Astrocyte (in vitro differentiated cells and primary cell): ENCODE measurements around the gene GFRA1. TPM values are rescaled to one million over a fixed set of nuclear protein-coding genes. Genes with fewer than 3 reads are reported as not detected.

Source experiments
- DNase-seq: peaks from one replicate; pipeline ENCODE4 v3.0.0-alpha.2; 2010; ENCODE audit warnings: low read depth
- FAIRE-seq: peaks from 2 replicates; lab custom pipeline; 2011; peaks lifted over from hg19 to GRCh38; lab: Jason Lieb, UNC
- H2AFZ ChIP-seq: 2 replicates; pipeline ENCODE4 v1.6.0; 2012; ENCODE audit warnings: low read depth, low read length, inconsistent platforms
- H3K27ac ChIP-seq: 2 replicates; pipeline ENCODE4 v1.5.1; 2011; ENCODE audit warnings: low read depth, low read length, inconsistent platforms
- H3K27me3 ChIP-seq: 2 replicates; pipeline ENCODE4 v1.6.0; 2011; ENCODE audit warnings: low read length, inconsistent platforms; ENCODE audit not compliant: insufficient read depth
- H3K36me3 ChIP-seq: 2 replicates; pipeline ENCODE4 v1.5.1; 2011; ENCODE audit warnings: low read length, inconsistent platforms; ENCODE audit not compliant: insufficient read depth
- H3K4me1 ChIP-seq: 2 replicates; pipeline ENCODE4 v1.5.1; 2011; ENCODE audit warnings: low read length, inconsistent platforms; ENCODE audit not compliant: insufficient read depth
- H3K4me2 ChIP-seq: 2 replicates; pipeline ENCODE4 v1.6.0; 2012; ENCODE audit warnings: low read length, inconsistent platforms
- H3K4me3 ChIP-seq: 2 replicates; pipeline ENCODE4 v1.5.1; 2011; ENCODE audit warnings: low read depth, mild to moderate bottlenecking, low read length, inconsistent platforms; ENCODE audit not compliant: insufficient read depth
- H3K79me2 ChIP-seq: 2 replicates; pipeline ENCODE4 v1.6.0; 2012; ENCODE audit warnings: mild to moderate bottlenecking, low read length, inconsistent platforms; ENCODE audit not compliant: insufficient read depth
- H3K9ac ChIP-seq: 2 replicates; pipeline ENCODE4 v1.6.0; 2012; ENCODE audit warnings: mild to moderate bottlenecking, low read length, inconsistent platforms
- H3K9me3 ChIP-seq: 2 replicates; pipeline ENCODE4 v1.5.1; 2012; ENCODE audit warnings: low read depth, mild to moderate bottlenecking, low read length, inconsistent platforms; ENCODE audit not compliant: insufficient read depth
- H4K20me1 ChIP-seq: 2 replicates; pipeline ENCODE4 v1.6.0; 2012; ENCODE audit warnings: low read length, inconsistent platforms; ENCODE audit not compliant: insufficient read depth
- H3K27ac Mint-ChIP-seq: one replicate; pipeline ENCODE4 v1.8.0; 2021; ENCODE audit warnings: mild to moderate bottlenecking, mixed read lengths; ENCODE audit not compliant: unreplicated experiment
- H3K27me3 Mint-ChIP-seq: one replicate; pipeline ENCODE4 v1.8.0; 2021; ENCODE audit warnings: low read depth, mixed read lengths; ENCODE audit not compliant: unreplicated experiment
- H3K36me3 Mint-ChIP-seq: one replicate; pipeline ENCODE4 v1.8.0; 2021; ENCODE audit warnings: low read depth, mixed read lengths; ENCODE audit not compliant: unreplicated experiment
- H3K4me1 Mint-ChIP-seq: one replicate; pipeline ENCODE4 v1.8.0; 2021; ENCODE audit warnings: low read depth, mixed read lengths; ENCODE audit not compliant: unreplicated experiment
- H3K4me3 Mint-ChIP-seq: one replicate; pipeline ENCODE4 v1.8.0; 2021; ENCODE audit warnings: mild to moderate bottlenecking, moderate library complexity, mixed read lengths; ENCODE audit not compliant: unreplicated experiment
- H3K9me3 Mint-ChIP-seq: one replicate; pipeline ENCODE4 v1.8.0; 2021; ENCODE audit warnings: mild to moderate bottlenecking, mixed read lengths; ENCODE audit not compliant: unreplicated experiment
- EZH2 ChIP-seq: IDR thresholded peaks from 2 replicates; pipeline ENCODE4 v1.6.1; 2012; ENCODE audit warnings: mild to moderate bottlenecking, low read length, inconsistent platforms; ENCODE audit not compliant: insufficient read depth
- total RNA-seq: library from RNA; stranded (reverse); gene quantifications from 2 replicates; pipeline ENCODE4 v1.2.1, GENCODE V29; 2021
- TF ChIP-seq, protein P1 (sequence below): IDR thresholded peaks from 2 replicates; pipeline ENCODE4 v1.5.1; 2011; ENCODE audit warnings: low read depth, mild to moderate bottlenecking, inconsistent platforms, low read length, moderate library complexity; ENCODE audit not compliant: insufficient read depth

GFRA1 gene
- total RNA-seq, 1 donor from 2014 or later = 24.2 TPM

DNA sequence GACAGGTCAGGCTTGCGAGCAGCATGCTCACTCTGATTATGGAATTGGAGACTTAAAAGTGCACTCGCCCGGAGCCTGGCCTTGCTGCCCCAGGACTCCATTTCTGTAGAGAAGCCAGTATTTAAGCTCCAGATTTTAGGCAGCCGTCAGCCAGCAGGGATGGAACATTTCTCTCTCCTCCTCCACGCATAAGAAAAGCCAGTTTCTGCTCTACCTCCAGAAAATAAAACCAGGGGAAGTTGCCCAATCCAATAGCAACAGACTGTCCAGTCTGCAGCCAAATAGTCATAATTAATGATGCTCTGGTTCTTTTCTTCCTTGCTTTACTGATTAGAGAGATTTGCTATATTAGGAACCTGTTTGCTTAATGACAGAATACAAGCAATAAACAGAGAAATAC lies 203.2 kb downstream of the GFRA1 start:
- Histone ChIP-seq H3K4me1 (no peaks in the 10 kb centered on the region), H4K20me1 (no peaks in the 10 kb centered on the region), H3K4me3 (no peak overlapping the region), H3K36me3 (no peaks in the 10 kb centered on the region), H3K79me2 (no peaks in the 10 kb centered on the region), H3K27ac (no peak overlapping the region), H2AFZ (no peak overlapping the region), H3K4me2 (no peak overlapping the region), H3K9me3 (no peaks in the 10 kb centered on the region), H3K9ac (no peak overlapping the region), H3K27me3 (no peaks in the 10 kb centered on the region)
- no peak for FAIRE-seq
- Mint-ChIP-seq H3K4me3 (no peak overlapping the region), H3K36me3 (no peaks in the 10 kb centered on the region), H3K9me3 (no peaks in the 10 kb centered on the region), H3K4me1 (no peaks in the 10 kb centered on the region), H3K27ac (no peak overlapping the region), H3K27me3 (peaks cover 28% of the 10 kb centered on the region)
- DNase-seq = no peak
- TF ChIP-seq, protein P1, sequence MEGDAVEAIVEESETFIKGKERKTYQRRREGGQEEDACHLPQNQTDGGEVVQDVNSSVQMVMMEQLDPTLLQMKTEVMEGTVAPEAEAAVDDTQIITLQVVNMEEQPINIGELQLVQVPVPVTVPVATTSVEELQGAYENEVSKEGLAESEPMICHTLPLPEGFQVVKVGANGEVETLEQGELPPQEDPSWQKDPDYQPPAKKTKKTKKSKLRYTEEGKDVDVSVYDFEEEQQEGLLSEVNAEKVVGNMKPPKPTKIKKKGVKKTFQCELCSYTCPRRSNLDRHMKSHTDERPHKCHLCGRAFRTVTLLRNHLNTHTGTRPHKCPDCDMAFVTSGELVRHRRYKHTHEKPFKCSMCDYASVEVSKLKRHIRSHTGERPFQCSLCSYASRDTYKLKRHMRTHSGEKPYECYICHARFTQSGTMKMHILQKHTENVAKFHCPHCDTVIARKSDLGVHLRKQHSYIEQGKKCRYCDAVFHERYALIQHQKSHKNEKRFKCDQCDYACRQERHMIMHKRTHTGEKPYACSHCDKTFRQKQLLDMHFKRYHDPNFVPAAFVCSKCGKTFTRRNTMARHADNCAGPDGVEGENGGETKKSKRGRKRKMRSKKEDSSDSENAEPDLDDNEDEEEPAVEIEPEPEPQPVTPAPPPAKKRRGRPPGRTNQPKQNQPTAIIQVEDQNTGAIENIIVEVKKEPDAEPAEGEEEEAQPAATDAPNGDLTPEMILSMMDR = no peak
- no peak for TF ChIP-seq EZH2

DNA sequence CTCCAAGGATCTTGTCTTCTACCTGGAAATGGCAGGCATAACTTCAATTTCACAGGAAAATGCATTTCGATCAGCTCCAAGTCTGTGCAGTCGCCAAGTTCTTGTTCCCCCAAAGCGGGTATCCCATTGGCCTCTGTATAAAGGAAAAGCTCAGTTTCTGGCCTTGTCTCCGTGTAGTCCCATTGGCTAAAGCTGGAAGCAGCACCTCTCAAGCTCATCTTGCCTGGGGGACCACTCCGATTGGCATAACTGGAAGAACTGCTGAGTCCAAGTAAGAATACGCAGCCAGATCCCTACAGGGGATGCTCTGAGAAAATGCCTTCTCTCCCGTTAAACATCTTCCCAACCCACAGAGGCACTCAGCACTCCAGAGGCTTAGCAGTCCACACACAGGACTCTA lies 205.2 kb downstream of the GFRA1 start:
- Histone ChIP-seq H2AFZ (no peak overlapping the region), H3K79me2 (no peaks in the 10 kb centered on the region), H3K36me3 (no peaks in the 10 kb centered on the region), H3K27me3 (no peaks in the 10 kb centered on the region), H3K4me2 (no peak overlapping the region), H3K27ac (no peak overlapping the region), H3K4me3 (no peak overlapping the region), H4K20me1 (no peaks in the 10 kb centered on the region), H3K9ac (no peak overlapping the region), H3K9me3 (no peaks in the 10 kb centered on the region), H3K4me1 (no peaks in the 10 kb centered on the region)
- TF ChIP-seq, protein P1 = no peak
- no peak for TF ChIP-seq EZH2
- Mint-ChIP-seq H3K27ac (no peak overlapping the region), H3K27me3 (peaks cover 38% of the 10 kb centered on the region), H3K9me3 (no peaks in the 10 kb centered on the region), H3K4me1 (no peaks in the 10 kb centered on the region), H3K4me3 (no peak overlapping the region), H3K36me3 (no peaks in the 10 kb centered on the region)
- DNase-seq (no peak), FAIRE-seq (no peak)

DNA sequence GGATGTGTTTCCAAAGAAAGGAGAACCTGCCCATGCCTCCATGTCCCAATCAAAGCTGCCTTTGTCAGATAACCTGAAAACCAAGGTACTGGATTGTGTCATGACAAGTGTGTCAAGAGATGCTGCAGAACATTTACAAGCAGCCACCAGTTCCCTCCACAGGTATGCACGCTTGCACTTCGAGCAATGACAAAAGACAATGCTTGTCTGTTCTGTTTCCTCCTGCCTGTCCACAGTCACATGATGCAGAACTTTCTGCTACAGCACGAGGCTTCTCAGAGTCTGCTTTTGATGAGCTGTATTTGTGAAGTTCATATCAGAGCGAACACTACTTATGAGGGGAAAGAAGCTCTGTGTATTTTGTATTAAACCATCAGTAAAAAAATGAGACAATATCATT lies 209.9 kb downstream of the GFRA1 start:
- no peaks in the 10 kb centered on the region for H3K9me3 Mint-ChIP-seq
- H3K27ac Mint-ChIP-seq = no peak overlapping the region
- H3K27me3 ChIP-seq = no peaks in the 10 kb centered on the region
- no peaks in the 10 kb centered on the region for H3K79me2 ChIP-seq
- H3K36me3 Mint-ChIP-seq = no peaks in the 10 kb centered on the region
- TF ChIP-seq, protein P1 = no peak
- no peak for TF ChIP-seq EZH2
- no peaks in the 10 kb centered on the region for H3K9me3 ChIP-seq
- DNase-seq (no peak), FAIRE-seq (no peak)
- H3K4me1 Mint-ChIP-seq = no peaks in the 10 kb centered on the region
- H2AFZ ChIP-seq = no peak overlapping the region
- no peak overlapping the region for H3K9ac ChIP-seq
- H3K36me3 ChIP-seq = no peaks in the 10 kb centered on the region
- no peak overlapping the region for H3K4me3 Mint-ChIP-seq
- H4K20me1 ChIP-seq = no peaks in the 10 kb centered on the region
- H3K27ac ChIP-seq = no peak overlapping the region
- no peak overlapping the region for H3K4me3 ChIP-seq
- H3K27me3 Mint-ChIP-seq = peaks cover 30% of the 10 kb centered on the region
- no peaks in the 10 kb centered on the region for H3K4me1 ChIP-seq
- no peak overlapping the region for H3K4me2 ChIP-seq
